Neural cell (in vitro differentiated cells): Measurements from ENCODE around the gene NCEH1.

Experiments used
- EP300 ChIP-seq: fragments of 450-650 bp; conservative IDR thresholded peaks from 2 replicates; pipeline ENCODE4 v1.6.1; 2014; ENCODE audit warnings: antibody characterized with exemption, mild to moderate bottlenecking, moderate library complexity; ENCODE audit not compliant: poor library complexity, severe bottlenecking
- EZH2 ChIP-seq: fragments of 200-600, 300-800 bp; shearing (Covaris generic), sonication (generic); IDR thresholded peaks from 2 replicates; pipeline ENCODE4 v1.6.1; 2014; ENCODE audit warnings: antibody characterized with exemption, low read length, borderline replicate concordance, mild to moderate bottlenecking; ENCODE audit not compliant: insufficient read depth, poor library complexity, severe bottlenecking
- POLR2AphosphoS5 ChIP-seq: IDR thresholded peaks from 2 replicates; pipeline ENCODE4 v1.6.1; 2012
- RAD21 ChIP-seq: fragments of 450-650 bp; conservative IDR thresholded peaks from 2 replicates; pipeline ENCODE4 v1.6.1; 2014; ENCODE audit warnings: antibody characterized with exemption, mild to moderate bottlenecking, moderate library complexity
- TAF1 ChIP-seq: IDR thresholded peaks from 2 replicates; pipeline ENCODE4 v1.6.1; 2012; ENCODE audit warnings: low read depth
- TF ChIP-seq, protein P1 (sequence below): fragments of 450-650 bp; IDR thresholded peaks from 2 replicates; pipeline ENCODE4 v1.5.1; 2014; ENCODE audit warnings: antibody characterized with exemption, mild to moderate bottlenecking, moderate library complexity; ENCODE audit not compliant: poor library complexity, severe bottlenecking
- TF ChIP-seq, protein P2 (sequence below): IDR thresholded peaks from 2 replicates; pipeline ENCODE4 v1.6.1; 2012; ENCODE audit warnings: borderline replicate concordance

DNA sequence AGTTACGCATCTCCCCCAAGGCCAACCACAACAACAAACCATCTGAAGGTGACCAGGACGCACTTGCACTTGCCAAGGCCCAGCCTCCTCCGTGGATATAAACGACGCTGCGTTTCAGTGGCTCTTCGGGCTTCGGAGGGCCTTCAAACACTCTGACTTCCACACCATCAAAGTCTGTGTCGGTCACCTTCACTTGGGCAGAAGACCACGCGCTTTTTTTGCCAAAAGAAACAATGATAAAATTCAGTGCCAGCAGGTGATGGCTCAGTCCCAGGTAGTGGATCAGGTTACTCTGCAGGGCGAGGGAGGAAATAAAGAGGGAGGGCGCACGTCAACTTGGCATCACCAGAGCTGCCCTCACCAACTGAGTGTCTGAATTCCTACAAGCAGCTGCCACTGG, 63.0 kb downstream of the NCEH1 start:
- TF ChIP-seq, protein P1, sequence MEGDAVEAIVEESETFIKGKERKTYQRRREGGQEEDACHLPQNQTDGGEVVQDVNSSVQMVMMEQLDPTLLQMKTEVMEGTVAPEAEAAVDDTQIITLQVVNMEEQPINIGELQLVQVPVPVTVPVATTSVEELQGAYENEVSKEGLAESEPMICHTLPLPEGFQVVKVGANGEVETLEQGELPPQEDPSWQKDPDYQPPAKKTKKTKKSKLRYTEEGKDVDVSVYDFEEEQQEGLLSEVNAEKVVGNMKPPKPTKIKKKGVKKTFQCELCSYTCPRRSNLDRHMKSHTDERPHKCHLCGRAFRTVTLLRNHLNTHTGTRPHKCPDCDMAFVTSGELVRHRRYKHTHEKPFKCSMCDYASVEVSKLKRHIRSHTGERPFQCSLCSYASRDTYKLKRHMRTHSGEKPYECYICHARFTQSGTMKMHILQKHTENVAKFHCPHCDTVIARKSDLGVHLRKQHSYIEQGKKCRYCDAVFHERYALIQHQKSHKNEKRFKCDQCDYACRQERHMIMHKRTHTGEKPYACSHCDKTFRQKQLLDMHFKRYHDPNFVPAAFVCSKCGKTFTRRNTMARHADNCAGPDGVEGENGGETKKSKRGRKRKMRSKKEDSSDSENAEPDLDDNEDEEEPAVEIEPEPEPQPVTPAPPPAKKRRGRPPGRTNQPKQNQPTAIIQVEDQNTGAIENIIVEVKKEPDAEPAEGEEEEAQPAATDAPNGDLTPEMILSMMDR: no peak
- TF ChIP-seq POLR2AphosphoS5: no peak
- TF ChIP-seq EP300: no peak
- no peak for TF ChIP-seq EZH2
- no peak for TF ChIP-seq TAF1
- TF ChIP-seq, protein P2, sequence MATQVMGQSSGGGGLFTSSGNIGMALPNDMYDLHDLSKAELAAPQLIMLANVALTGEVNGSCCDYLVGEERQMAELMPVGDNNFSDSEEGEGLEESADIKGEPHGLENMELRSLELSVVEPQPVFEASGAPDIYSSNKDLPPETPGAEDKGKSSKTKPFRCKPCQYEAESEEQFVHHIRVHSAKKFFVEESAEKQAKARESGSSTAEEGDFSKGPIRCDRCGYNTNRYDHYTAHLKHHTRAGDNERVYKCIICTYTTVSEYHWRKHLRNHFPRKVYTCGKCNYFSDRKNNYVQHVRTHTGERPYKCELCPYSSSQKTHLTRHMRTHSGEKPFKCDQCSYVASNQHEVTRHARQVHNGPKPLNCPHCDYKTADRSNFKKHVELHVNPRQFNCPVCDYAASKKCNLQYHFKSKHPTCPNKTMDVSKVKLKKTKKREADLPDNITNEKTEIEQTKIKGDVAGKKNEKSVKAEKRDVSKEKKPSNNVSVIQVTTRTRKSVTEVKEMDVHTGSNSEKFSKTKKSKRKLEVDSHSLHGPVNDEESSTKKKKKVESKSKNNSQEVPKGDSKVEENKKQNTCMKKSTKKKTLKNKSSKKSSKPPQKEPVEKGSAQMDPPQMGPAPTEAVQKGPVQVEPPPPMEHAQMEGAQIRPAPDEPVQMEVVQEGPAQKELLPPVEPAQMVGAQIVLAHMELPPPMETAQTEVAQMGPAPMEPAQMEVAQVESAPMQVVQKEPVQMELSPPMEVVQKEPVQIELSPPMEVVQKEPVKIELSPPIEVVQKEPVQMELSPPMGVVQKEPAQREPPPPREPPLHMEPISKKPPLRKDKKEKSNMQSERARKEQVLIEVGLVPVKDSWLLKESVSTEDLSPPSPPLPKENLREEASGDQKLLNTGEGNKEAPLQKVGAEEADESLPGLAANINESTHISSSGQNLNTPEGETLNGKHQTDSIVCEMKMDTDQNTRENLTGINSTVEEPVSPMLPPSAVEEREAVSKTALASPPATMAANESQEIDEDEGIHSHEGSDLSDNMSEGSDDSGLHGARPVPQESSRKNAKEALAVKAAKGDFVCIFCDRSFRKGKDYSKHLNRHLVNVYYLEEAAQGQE: no peak
- no peak for TF ChIP-seq RAD21
